ENCODE measurements around the gene TSKS.

Gene TSKS

GRCh38 chr19:49793561-49793840 lies 30.4 kb upstream of the TSKS start:
- no peak for DNase-seq

GRCh38 chr19:49792829-49793560 lies 29.9 kb upstream of the TSKS start:
- no peak for DNase-seq

GRCh38 chr19:49791776-49792445 lies 28.8 kb upstream of the TSKS start:
- DNase-seq: no peak

- no peak for DNase-seq
Measured at GRCh38 chr19:49790866-49791265, 27.8 kb upstream of the TSKS start.

- no peak for DNase-seq
Measured at GRCh38 chr19:49788857-49789256, 25.8 kb upstream of the TSKS start.

- DNase-seq: no peak
Measured at GRCh38 chr19:49787746-49788145, 24.6 kb upstream of the TSKS start.

- no peak for DNase-seq
Measured at GRCh38 chr19:49786376-49786820, 23.3 kb upstream of the TSKS start.

- DNase-seq: no peak
Measured at GRCh38 chr19:49782515-49782914, 19.4 kb upstream of the TSKS start.

GRCh38 chr19:49781394-49781793 lies 18.3 kb upstream of the TSKS start:
- DNase-seq: no peak

- no peak for DNase-seq
Measured at GRCh38 chr19:49780861-49781260, 17.8 kb upstream of the TSKS start.

GRCh38 chr19:49779731-49780555 lies 16.8 kb upstream of the TSKS start:
- no peak for DNase-seq

GRCh38 chr19:49776371-49776764 lies 13.3 kb upstream of the TSKS start:
- no peak for DNase-seq

- no peak for DNase-seq
Measured at GRCh38 chr19:49775742-49776370, 12.8 kb upstream of the TSKS start.

- no peak for DNase-seq
Measured at GRCh38 chr19:49774969-49775368, 11.9 kb upstream of the TSKS start.

- no peak for DNase-seq
Measured at GRCh38 chr19:49773663-49774350, 10.7 kb upstream of the TSKS start.

- DNase-seq: no peak
Measured at GRCh38 chr19:49772850-49773432, 9.8 kb upstream of the TSKS start.

GRCh38 chr19:49771674-49772139 lies 8.6 kb upstream of the TSKS start:
- DNase-seq: no peak

GRCh38 chr19:49770529-49770928 lies 7.4 kb upstream of the TSKS start:
- no peak for DNase-seq

GRCh38 chr19:49767967-49768581 lies 5.0 kb upstream of the TSKS start:
- DNase-seq: no peak

- DNase-seq: no peak
Measured at GRCh38 chr19:49767381-49767780, 4.3 kb upstream of the TSKS start.

- DNase-seq: no peak
Measured at GRCh38 chr19:49766930-49767299, 3.8 kb upstream of the TSKS start, which contains the start of gene AP2A1. Gene AP2A1 (plus strand): TSS chr19:49767001. CDS start chr19:49767134, 133 bp downstream.

Measured in NCI-H524 (cell line).